Cardiac fibroblast (primary cell): ENCODE data around the gene PBRM1.

Experiments
- DNase-seq, 2 donors: peaks; one replicate each; pipeline versions ENCODE4 v3.0.0 to v3.0.0-alpha.2; 2010; ENCODE audit warnings: low read depth in 2 of 2
- H3K4me3 ChIP-seq, 2 donors: replicated peaks in 1 of 2; 1 replicate in 1 of 2; 2 replicates in 1 of 2; pipeline ENCODE4 v1.5.1; 2011; ENCODE audit warnings: low read depth in 2 of 2, low read length in 2 of 2, mild to moderate bottlenecking in 2 of 2, moderate library complexity in 1 of 2
- TF ChIP-seq, protein P1 (sequence below): IDR thresholded peaks from one replicate; pipeline ENCODE4 v1.5.1; 2011; ENCODE audit warnings: low read depth, mild to moderate bottlenecking, low read length, inconsistent platforms

Gene PBRM1

DNA sequence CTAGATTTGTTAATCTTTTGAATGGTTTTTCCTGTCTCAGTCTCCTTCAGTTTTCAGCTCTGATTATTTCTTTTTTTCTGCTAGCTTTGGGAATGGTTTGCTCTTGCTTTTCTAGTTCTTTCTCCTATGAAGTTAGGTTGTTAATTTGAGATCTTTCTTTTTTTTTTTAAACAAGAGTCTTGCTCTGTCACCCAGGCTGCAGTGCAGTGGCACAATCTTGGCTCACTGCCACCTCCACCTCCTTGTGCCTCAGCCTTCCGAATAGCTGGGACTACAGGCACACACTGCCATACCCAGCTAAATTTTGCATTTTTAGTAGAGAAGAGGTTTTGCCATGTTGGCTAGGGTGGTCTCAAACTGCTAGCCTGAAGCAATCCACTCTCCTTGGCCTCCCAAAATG is 92.6 kb downstream of the PBRM1 start:
- TF ChIP-seq, protein P1, sequence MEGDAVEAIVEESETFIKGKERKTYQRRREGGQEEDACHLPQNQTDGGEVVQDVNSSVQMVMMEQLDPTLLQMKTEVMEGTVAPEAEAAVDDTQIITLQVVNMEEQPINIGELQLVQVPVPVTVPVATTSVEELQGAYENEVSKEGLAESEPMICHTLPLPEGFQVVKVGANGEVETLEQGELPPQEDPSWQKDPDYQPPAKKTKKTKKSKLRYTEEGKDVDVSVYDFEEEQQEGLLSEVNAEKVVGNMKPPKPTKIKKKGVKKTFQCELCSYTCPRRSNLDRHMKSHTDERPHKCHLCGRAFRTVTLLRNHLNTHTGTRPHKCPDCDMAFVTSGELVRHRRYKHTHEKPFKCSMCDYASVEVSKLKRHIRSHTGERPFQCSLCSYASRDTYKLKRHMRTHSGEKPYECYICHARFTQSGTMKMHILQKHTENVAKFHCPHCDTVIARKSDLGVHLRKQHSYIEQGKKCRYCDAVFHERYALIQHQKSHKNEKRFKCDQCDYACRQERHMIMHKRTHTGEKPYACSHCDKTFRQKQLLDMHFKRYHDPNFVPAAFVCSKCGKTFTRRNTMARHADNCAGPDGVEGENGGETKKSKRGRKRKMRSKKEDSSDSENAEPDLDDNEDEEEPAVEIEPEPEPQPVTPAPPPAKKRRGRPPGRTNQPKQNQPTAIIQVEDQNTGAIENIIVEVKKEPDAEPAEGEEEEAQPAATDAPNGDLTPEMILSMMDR, result no peak
- DNase-seq, result no peak
- no peak overlapping the region for H3K4me3 ChIP-seq

DNA sequence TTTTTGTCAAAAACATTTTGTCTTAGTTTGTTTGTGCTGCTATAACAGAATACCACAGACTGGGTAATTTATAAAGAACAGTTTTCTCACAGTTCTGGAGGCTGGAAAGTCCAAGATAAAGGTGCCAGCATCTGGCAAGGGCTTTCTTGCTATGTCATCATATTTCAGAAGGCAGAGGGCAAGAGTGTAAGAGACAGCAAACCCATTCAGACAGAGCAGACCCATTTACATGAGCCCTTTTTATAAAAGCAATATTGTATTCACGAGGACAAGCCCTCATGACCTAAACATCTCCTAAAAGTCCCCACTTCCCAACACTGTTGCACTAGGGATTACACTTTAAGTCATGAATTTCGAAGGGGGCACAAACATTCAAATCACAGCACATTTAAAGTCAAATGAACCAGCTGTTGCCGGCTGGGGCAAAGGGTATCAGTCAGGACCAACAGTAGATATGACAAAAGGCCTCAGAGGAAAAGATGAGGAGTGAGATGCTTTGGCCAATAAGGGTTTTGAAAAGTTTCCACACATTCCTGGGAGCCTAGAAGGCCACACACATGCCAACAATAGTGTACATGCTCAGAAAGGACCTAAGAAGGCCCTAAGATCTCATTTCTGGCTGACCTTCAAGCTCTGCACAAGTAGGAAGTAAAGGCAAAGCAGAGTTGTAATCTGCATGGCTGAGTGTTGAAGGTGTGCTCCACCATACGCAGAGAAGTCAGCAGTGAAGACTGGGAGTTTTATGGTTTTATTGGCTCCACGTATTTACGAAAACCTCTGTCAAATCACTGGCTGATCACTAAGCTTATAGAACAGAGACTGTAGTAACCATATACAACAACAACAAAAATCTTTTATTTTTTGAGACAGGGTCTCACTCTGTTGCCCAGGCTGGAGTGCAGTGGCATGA is 111.4 kb downstream of the PBRM1 start:
- TF ChIP-seq, protein P1, result no peak
- H3K4me3 ChIP-seq, result no peak overlapping the region

DNA sequence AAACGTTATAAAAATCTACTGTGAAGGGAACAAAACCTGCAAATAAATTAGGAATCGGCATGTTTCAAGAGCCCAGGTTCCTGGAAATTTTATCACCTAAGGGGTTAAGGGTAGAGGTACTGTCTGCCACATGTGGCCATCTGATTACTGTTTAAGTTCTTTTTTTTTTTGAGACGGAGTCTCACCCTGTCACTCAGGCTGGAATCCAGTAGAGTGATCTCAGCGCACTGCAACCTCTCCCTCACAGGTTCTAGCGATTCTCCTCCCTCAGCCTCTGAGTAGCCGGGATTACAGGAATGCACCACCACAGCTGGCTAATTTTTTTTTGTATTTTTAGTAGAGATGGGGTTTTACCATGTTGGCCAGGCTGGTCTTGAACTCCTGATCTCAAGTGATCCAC is 113.5 kb downstream of the PBRM1 start:
- TF ChIP-seq, protein P1, result no peak
- DNase-seq, result no peak
- no peak overlapping the region for H3K4me3 ChIP-seq

More for the DNA sequence above, 111.4 kb downstream of the PBRM1 start:
- DNase-seq, result peak in 1 of 2 donors; percentile 16

DNA sequence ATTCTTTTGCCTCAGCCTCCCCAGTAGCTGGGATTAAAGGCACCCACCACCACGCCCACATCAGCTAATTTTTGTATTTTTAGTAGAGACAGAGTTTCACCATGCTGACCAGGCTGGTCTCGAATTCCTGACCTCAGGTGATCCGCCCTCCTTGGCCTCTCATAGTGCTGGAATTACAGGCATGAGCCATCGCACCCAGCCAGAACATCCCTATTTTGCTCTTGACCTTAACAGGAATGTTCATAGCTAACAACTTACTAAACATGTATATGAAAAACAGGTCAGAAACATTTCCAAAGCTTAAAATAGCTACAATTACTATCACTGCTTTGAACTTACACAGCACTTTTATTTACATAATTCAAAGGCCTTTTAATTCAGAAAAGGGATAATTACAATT is 115.6 kb downstream of the PBRM1 start:
- TF ChIP-seq, protein P1, result no peak
- DNase-seq, result peak; percentile 8 to 56
- H3K4me3 ChIP-seq, result no peak overlapping the region

DNA sequence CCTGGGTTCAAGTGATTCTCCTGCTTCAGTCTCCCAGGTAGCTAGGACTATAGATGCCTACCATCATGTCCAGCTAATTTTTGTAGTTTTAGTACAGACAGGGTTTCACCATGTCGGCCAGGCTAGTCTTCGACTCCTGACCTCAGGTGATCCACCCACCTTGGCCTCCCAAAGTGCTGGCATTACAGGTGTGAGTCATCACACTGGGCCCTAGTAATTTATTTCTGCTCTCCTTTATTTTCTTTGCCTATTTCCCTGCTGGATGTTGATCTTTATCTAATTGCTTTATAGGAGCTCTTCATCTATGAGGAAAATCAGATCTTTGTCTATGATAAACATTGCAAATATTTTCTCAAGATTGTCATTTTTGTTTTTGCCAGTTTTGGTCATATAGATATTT is 117.6 kb downstream of the PBRM1 start:
- TF ChIP-seq, protein P1, result no peak
- H3K4me3 ChIP-seq, result no peak overlapping the region
- no peak for DNase-seq

DNA sequence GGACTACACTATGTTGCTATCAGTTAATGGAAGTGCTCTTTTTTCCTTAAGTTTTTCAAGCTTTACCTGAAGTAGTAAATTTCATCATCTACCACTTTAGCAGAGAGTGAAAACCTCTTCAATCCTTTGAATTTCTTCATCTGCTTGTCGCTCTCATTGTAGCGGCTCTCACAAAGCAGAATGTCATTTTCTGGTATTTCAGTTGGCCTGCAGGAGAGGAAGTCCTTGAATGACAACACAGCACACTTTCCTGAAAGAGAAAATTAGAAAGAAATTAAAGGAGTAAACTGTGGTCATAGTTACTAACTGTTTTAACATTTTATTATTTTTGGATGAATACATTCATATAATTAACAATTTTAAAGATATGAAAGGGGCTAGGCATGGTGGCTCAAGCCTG is 121.7 kb downstream of the PBRM1 start:
- H3K4me3 ChIP-seq, result no peak overlapping the region
- no peak for DNase-seq
- TF ChIP-seq, protein P1, result no peak
